Fibroblast of lung (primary cell): Measurements from ENCODE around the gene CLEC4F. TPM values are rescaled to one million over a fixed set of nuclear protein-coding genes. Genes with fewer than 3 reads are reported as not detected.

Experiments used
- DNase-seq, 2 donors: peaks; one replicate each; pipeline versions ENCODE4 v3.0.0 to v3.0.0-alpha.2; 2010; ENCODE audit warnings: low read depth in 2 of 2
- H2AFZ ChIP-seq: 2 replicates; pipeline ENCODE4 v1.5.1; 2012; ENCODE audit warnings: low read length, control low read depth, inconsistent platforms
- H3K27ac ChIP-seq: 2 replicates; pipeline ENCODE4 v1.5.1; 2011; ENCODE audit warnings: low read length, control low read depth; ENCODE audit not compliant: insufficient read depth
- H3K27me3 ChIP-seq: 2 replicates; pipeline ENCODE4 v1.5.1; 2011; ENCODE audit warnings: mild to moderate bottlenecking, low read length; ENCODE audit not compliant: control insufficient read depth, insufficient read depth
- H3K36me3 ChIP-seq: 2 replicates; pipeline ENCODE4 v1.5.1; 2011; ENCODE audit warnings: low read length; ENCODE audit not compliant: control insufficient read depth, insufficient read depth
- H3K4me1 ChIP-seq: 2 replicates; pipeline ENCODE4 v1.5.1; 2011; ENCODE audit warnings: low read length; ENCODE audit not compliant: control insufficient read depth, insufficient read depth; ENCODE audit errors: extremely low read depth
- H3K4me2 ChIP-seq: 2 replicates; pipeline ENCODE4 v1.5.1; 2011; ENCODE audit warnings: low read length, control low read depth; ENCODE audit not compliant: insufficient read depth; ENCODE audit errors: extremely low read depth
- H3K4me3 ChIP-seq, 4 experiments: fragments of 200-600 bp in 1 of 4; sonication (generic) in 1 of 4; replicated peaks in 1 of 4; 2 replicates each; pipeline ENCODE4 v1.5.1; 2011 to 2016; ENCODE audit warnings: low read length in 4 of 4, low read depth in 3 of 4, mild to moderate bottlenecking in 3 of 4, control low read depth in 2 of 4, inconsistent platforms in 1 of 4, mixed read lengths in 1 of 4; ENCODE audit not compliant: insufficient read depth in 1 of 4; ENCODE audit errors: control extremely low read depth in 1 of 4
- H3K79me2 ChIP-seq: 2 replicates; pipeline ENCODE4 v1.5.1; 2012; ENCODE audit warnings: mild to moderate bottlenecking, low read length, inconsistent platforms; ENCODE audit not compliant: control insufficient read depth, insufficient read depth
- H3K9ac ChIP-seq: 2 replicates; pipeline ENCODE4 v1.5.1; 2011; ENCODE audit warnings: mild to moderate bottlenecking, low read length, control low read depth; ENCODE audit not compliant: insufficient read depth
- H3K9me3 ChIP-seq: 2 replicates; pipeline ENCODE4 v1.5.1; 2012; ENCODE audit warnings: low read depth, low read length; ENCODE audit not compliant: control insufficient read depth, insufficient read depth
- H4K20me1 ChIP-seq: 2 replicates; pipeline ENCODE4 v1.5.1; 2011; ENCODE audit warnings: low read length; ENCODE audit not compliant: control insufficient read depth, insufficient read depth; ENCODE audit errors: extremely low read depth
- CTCF ChIP-seq, 2 donors: IDR thresholded peaks in 1 of 2; conservative IDR thresholded peaks in 1 of 2; 1 replicate in 1 of 2; 2 replicates in 1 of 2; pipeline ENCODE4 v1.5.1; 2011 to 2012; ENCODE audit warnings: low read length in 2 of 2, control low read depth in 1 of 2, inconsistent platforms in 1 of 2, low read depth in 1 of 2, mild to moderate bottlenecking in 1 of 2
- EZH2 ChIP-seq: IDR thresholded peaks from 2 replicates; pipeline ENCODE4 v1.5.1; 2012; ENCODE audit warnings: low read length, control low read depth, mild to moderate bottlenecking; ENCODE audit errors: missing control alignments
- polyA plus RNA-seq, 2 donors: library from polyadenylated mRNA; depleted of rRNA in 1 of 2; stranded (reverse) in 1 of 2; unstranded in 1 of 2; fragments of >200 nt; gene quantifications; 2 replicates each; pipeline ENCODE4 v1.2.1, GENCODE V29; 2011 to 2012; ENCODE audit warnings: missing spikeins in 1 of 2
- total RNA-seq: library from RNA; depleted of rRNA; stranded (reverse); fragments of >200 nt; gene quantifications from 2 replicates; pipeline ENCODE4 v1.2.1, GENCODE V29; 2014

CLEC4F gene
- total and polyA plus RNA-seq, 2 donors (not counting 1 experiment from before 2014, with no cell fraction given), result not detected

GRCh38 chr2:70837980-70838925, 17.9 kb upstream of the CLEC4F start:
- DNase-seq, result no peak
- H3K27ac ChIP-seq, result no peak overlapping the region

GRCh38 chr2:70835643-70836042, 15.2 kb upstream of the CLEC4F start, which contains the start of gene CD207:
TSS of gene CD207 (minus strand) at chr2:70835816. CDS start at chr2:70835776, 40 bp downstream.
- no peak for DNase-seq
- no peak for TF ChIP-seq CTCF (conservative IDR thresholded peaks at IDR 0.05 in 1 of 2, IDR thresholded peaks at IDR 0.05 in 1 of 2; ENCODE audit: low read depth in 1 of 2, low read length in 2 of 2)
- TF ChIP-seq EZH2, result no peak
- no peak within 1 kb of the TSS for H3K4me3 ChIP-seq

More at GRCh38 chr2:70837980-70838925, 17.9 kb upstream of the CLEC4F start:
- Histone ChIP-seq H2AFZ (no peak overlapping the region), H3K27me3 (no peaks in the 10 kb centered on the region), H3K4me1 (no peaks in the 10 kb centered on the region), H3K4me3 (no peak overlapping the region), H4K20me1 (no peaks in the 10 kb centered on the region), H3K9ac (no peak overlapping the region), H3K9me3 (no peaks in the 10 kb centered on the region), H3K36me3 (no peaks in the 10 kb centered on the region), H3K4me2 (no peak overlapping the region), H3K79me2 (no peaks in the 10 kb centered on the region)
- TF ChIP-seq EZH2 (no peak), CTCF (conservative IDR thresholded peaks at IDR 0.05 in 1 of 2, IDR thresholded peaks at IDR 0.05 in 1 of 2; ENCODE audit: low read depth in 1 of 2, low read length in 2 of 2) (no peak)

GRCh38 chr2:70834881-70835280, 14.5 kb upstream of the CLEC4F start:
- H3K4me3 ChIP-seq, result no peak overlapping the region
- TF ChIP-seq CTCF (conservative IDR thresholded peaks at IDR 0.05 in 1 of 2, IDR thresholded peaks at IDR 0.05 in 1 of 2; ENCODE audit: low read depth in 1 of 2, low read length in 2 of 2) (no peak), EZH2 (no peak)
- no peaks in the 10 kb centered on the region for H4K20me1 ChIP-seq
- no peak for DNase-seq
- no peaks in the 10 kb centered on the region for H3K79me2 ChIP-seq
- H3K4me1 ChIP-seq, result no peaks in the 10 kb centered on the region
- H3K36me3 ChIP-seq, result no peaks in the 10 kb centered on the region
- peaks cover 2% of the 10 kb centered on the region for H3K27me3 ChIP-seq
- H3K9me3 ChIP-seq, result no peaks in the 10 kb centered on the region
- no peak overlapping the region for H2AFZ ChIP-seq
- no peak overlapping the region for H3K4me2 ChIP-seq
- no peak overlapping the region for H3K27ac ChIP-seq
- H3K9ac ChIP-seq, result no peak overlapping the region

More at GRCh38 chr2:70835643-70836042, 15.2 kb upstream of the CLEC4F start, which contains the start of gene CD207:
- Histone ChIP-seq H3K9ac (no peak within 1 kb of the TSS), H2AFZ (no peak within 1 kb of the TSS), H3K79me2 (no peaks in the 10 kb centered on the region), H4K20me1 (no peaks in the 10 kb centered on the region), H3K27me3 (no peaks in the 10 kb centered on the region), H3K36me3 (no peaks in the 10 kb centered on the region), H3K9me3 (no peaks in the 10 kb centered on the region), H3K27ac (no peak within 1 kb of the TSS), H3K4me1 (no peaks in the 10 kb centered on the region), H3K4me2 (no peak within 1 kb of the TSS)
